Suprapubic skin (tissue), 4 donors: ENCODE data around the gene CEP70. TPM values are rescaled to one million over a fixed set of nuclear protein-coding genes. Genes with fewer than 3 reads are reported as not detected.

ENCODE experiments used
- DNase-seq, 2 donors: peaks; one replicate each; pipeline ENCODE4 v3.0.0-alpha.2; 2019; ENCODE audit warnings: low spot score in 2 of 2
- H3K27ac ChIP-seq: fragments of 200-600 bp; sonication (generic); one replicate; pipeline ENCODE4 v1.5.1; 2019
- H3K27me3 ChIP-seq: fragments of 200-600 bp; sonication (generic); one replicate; pipeline ENCODE4 v1.5.1; 2019
- H3K36me3 ChIP-seq: fragments of 200-600 bp; sonication (generic); one replicate; pipeline ENCODE4 v1.5.1; 2019
- H3K4me1 ChIP-seq: fragments of 200-600 bp; sonication (generic); one replicate; pipeline ENCODE4 v1.5.1; 2019
- H3K4me3 ChIP-seq: fragments of 200-600 bp; sonication (generic); one replicate; pipeline ENCODE4 v1.5.1; 2019; ENCODE audit warnings: mild to moderate bottlenecking
- H3K9me3 ChIP-seq: fragments of 200-600 bp; sonication (generic); one replicate; pipeline ENCODE4 v1.5.1; 2019
- CTCF ChIP-seq, 2 donors: fragments of 200-600 bp in 1 of 2; fragments of 450-650 bp in 1 of 2; sonication (generic) in 1 of 2; IDR thresholded peaks; one replicate each; pipeline ENCODE4 v1.5.1; 2016 to 2019; ENCODE audit warnings: antibody characterized with exemption in 2 of 2, mild to moderate bottlenecking in 1 of 2, moderate library complexity in 1 of 2
- EP300 ChIP-seq: sonication (generic); formaldehyde crosslinking; IDR thresholded peaks from one replicate; pipeline ENCODE4 v1.6.1; 2017; ENCODE audit warnings: antibody characterized with exemption
- POLR2A ChIP-seq, 2 donors: fragments of 450-650 bp; IDR thresholded peaks; one replicate each; pipeline ENCODE4 v1.6.1; 2017; ENCODE audit warnings: antibody characterized with exemption in 2 of 2, mild to moderate bottlenecking in 2 of 2, moderate library complexity in 2 of 2
- POLR2AphosphoS5 ChIP-seq, 3 donors: sonication (generic); formaldehyde crosslinking; IDR thresholded peaks; one replicate each; pipeline ENCODE4 v1.6.1; 2017; ENCODE audit warnings: antibody characterized with exemption in 3 of 3
- WGBS: methylation state at CpG from one replicate; pipeline ENCODE4 v1.1.5; 2018; 5-methylcytosine and 5-hydroxymethylcytosine counted together
- total RNA-seq, 4 donors: library from RNA; depleted of rRNA; stranded (reverse); fragments of >200 nt; gene quantifications; one replicate each; pipeline ENCODE4 v1.1.0, GENCODE V29; 2016

Gene CEP70
- total RNA-seq, 4 donors from 2014 or later = 6.3 to 15.7 (median 7.2) TPM

- no peak for DNase-seq
- Histone ChIP-seq H3K36me3 (no peaks in the 10 kb centered on the region), H3K4me3 (peak overlapping the region; percentile 67), H3K27me3 (no peaks in the 10 kb centered on the region), H3K27ac (peak overlapping the region; percentile 93), H3K9me3 (no peaks in the 10 kb centered on the region), H3K4me1 (peaks cover 15% of the 10 kb centered on the region)
- no peak for TF ChIP-seq POLR2AphosphoS5 (IDR thresholded peaks at IDR 0.05)
- WGBS = 56% methylated on average over 6 of the region's 6 CpGs
Measured at GRCh38 chr3:138594935-138595610, 1.0 kb upstream of the CEP70 start.

GRCh38 chr3:138593488-138594149, 441 bp downstream of the CEP70 start:
- peak overlapping the region; percentile 93 for H3K27ac ChIP-seq
- WGBS = 12% methylated on average over 18 of the region's 22 CpGs
- no peak for DNase-seq
- no peaks in the 10 kb centered on the region for H3K27me3 ChIP-seq
- TF ChIP-seq CTCF (IDR thresholded peaks at IDR 0.05) (no peak), POLR2A (IDR thresholded peaks at IDR 0.05) (no peak), EP300 (no peak)
- no peaks in the 10 kb centered on the region for H3K36me3 ChIP-seq
- peak overlapping the region; percentile 67 for H3K4me3 ChIP-seq
- no peaks in the 10 kb centered on the region for H3K9me3 ChIP-seq
- H3K4me1 ChIP-seq = peaks cover 15% of the 10 kb centered on the region

GRCh38 chr3:138591392-138591791, 2.7 kb downstream of the CEP70 start:
- no peaks in the 10 kb centered on the region for H3K27me3 ChIP-seq
- TF ChIP-seq CTCF (IDR thresholded peaks at IDR 0.05) (no peak), POLR2A (IDR thresholded peaks at IDR 0.05) (no peak), EP300 (no peak), POLR2AphosphoS5 (IDR thresholded peaks at IDR 0.05) (no peak)
- 66% methylated on average over 1 of the region's 1 CpG for WGBS
- peaks cover 15% of the 10 kb centered on the region for H3K4me1 ChIP-seq
- H3K27ac ChIP-seq = no peak overlapping the region
- no peaks in the 10 kb centered on the region for H3K36me3 ChIP-seq
- H3K4me3 ChIP-seq = no peak overlapping the region
- DNase-seq = no peak
- H3K9me3 ChIP-seq = no peaks in the 10 kb centered on the region

- H3K36me3 ChIP-seq = no peaks in the 10 kb centered on the region
- WGBS = 86% methylated on average over 5 of the region's 5 CpGs
- H3K9me3 ChIP-seq = no peaks in the 10 kb centered on the region
- H3K4me1 ChIP-seq = peaks cover 10% of the 10 kb centered on the region
- no peaks in the 10 kb centered on the region for H3K27me3 ChIP-seq
- no peak for DNase-seq
- H3K4me3 ChIP-seq = no peak overlapping the region
- no peak overlapping the region for H3K27ac ChIP-seq
- no peak for TF ChIP-seq POLR2A (IDR thresholded peaks at IDR 0.05)
- no peak for TF ChIP-seq CTCF (IDR thresholded peaks at IDR 0.05)
- no peak for TF ChIP-seq EP300
- TF ChIP-seq POLR2AphosphoS5 (IDR thresholded peaks at IDR 0.05) = no peak
Measured at GRCh38 chr3:138588445-138588844, 5.6 kb downstream of the CEP70 start.

- TF ChIP-seq EP300 (no peak), POLR2A (IDR thresholded peaks at IDR 0.05) (no peak), CTCF (IDR thresholded peaks at IDR 0.05) (no peak), POLR2AphosphoS5 (IDR thresholded peaks at IDR 0.05) (no peak)
- no peak overlapping the region for H3K4me3 ChIP-seq
- no peaks in the 10 kb centered on the region for H3K27me3 ChIP-seq
- WGBS = 93% methylated on average over 1 of the region's 1 CpG
- no peak for DNase-seq
- no peaks in the 10 kb centered on the region for H3K4me1 ChIP-seq
- H3K9me3 ChIP-seq = no peaks in the 10 kb centered on the region
- no peaks in the 10 kb centered on the region for H3K36me3 ChIP-seq
- H3K27ac ChIP-seq = no peak overlapping the region
Measured at GRCh38 chr3:138587374-138587773, 6.7 kb downstream of the CEP70 start.
